NB4 (cell line): ENCODE results near the gene IRF5.

ENCODE experiments used
- DNase-seq: peaks from one replicate; pipeline ENCODE4 v3.0.0; 2010; ENCODE audit warnings: low read depth
- H3K4me3 ChIP-seq: one replicate; pipeline ENCODE4 v1.5.1; 2011; ENCODE audit warnings: mild to moderate bottlenecking, low read depth, low read length, moderate library complexity
- CTCF ChIP-seq: IDR thresholded peaks from one replicate; pipeline ENCODE4 v1.5.1; 2012; ENCODE audit warnings: low read depth, low read length
- MAX ChIP-seq: IDR thresholded peaks from 2 replicates; pipeline ENCODE4 v1.6.1; 2011; ENCODE audit warnings: low read depth, low read length
- MYC ChIP-seq: IDR thresholded peaks from 2 replicates; pipeline ENCODE4 v1.6.1; 2011; ENCODE audit warnings: low read depth, low read length
- POLR2A ChIP-seq: IDR thresholded peaks from 2 replicates; pipeline ENCODE4 v1.6.1; 2011; ENCODE audit warnings: mild to moderate bottlenecking; ENCODE audit not compliant: insufficient read length; ENCODE audit errors: extremely low read depth

Gene IRF5

GRCh38 chr7:128904381-128905197 is 33.1 kb upstream of the IRF5 start:
- DNase-seq: peak; percentile 79
- TF ChIP-seq CTCF (peak; percentile 80), MYC (peak; percentile 82), POLR2A (no peak), MAX (peak; percentile 90)

GRCh38 chr7:128906001-128906765 is 31.5 kb upstream of the IRF5 start:
- H3K4me3 ChIP-seq: no peak overlapping the region
- TF ChIP-seq MYC (no peak), POLR2A (no peak), CTCF (no peak), MAX (no peak)
- no peak for DNase-seq

More at GRCh38 chr7:128904381-128905197, 33.1 kb upstream of the IRF5 start:
- H3K4me3 ChIP-seq: no peak overlapping the region

- DNase-seq: no peak
- TF ChIP-seq MYC: no peak
- H3K4me3 ChIP-seq: no peak overlapping the region
Observed at GRCh38 chr7:128906766-128907559, 30.8 kb upstream of the IRF5 start.

GRCh38 chr7:128908750-128909624 is 28.7 kb upstream of the IRF5 start:
- TF ChIP-seq CTCF (no peak), POLR2A (no peak), MAX (no peak), MYC (no peak)
- H3K4me3 ChIP-seq: no peak overlapping the region
- DNase-seq: no peak

- DNase-seq: no peak
- TF ChIP-seq CTCF (no peak), POLR2A (no peak), MAX (no peak)
- no peak overlapping the region for H3K4me3 ChIP-seq
Observed at GRCh38 chr7:128909625-128910568, 27.8 kb upstream of the IRF5 start.
